DMS79 treated with DMSO at 0.1 percent for 48 hours (cell line): ENCODE measurements around the gene GRM2.

Source experiments
- DNase-seq: peaks from one replicate; lab custom pipeline; 2025; lab: John Stamatoyannopoulos, UW

Gene GRM2

GRCh38 chr3:51706788-51707731 lies at the start of gene GRM2:
Gene GRM2 (plus strand): TSS chr3:51707068. CDS start chr3:51708984, 1,916 bp downstream.
- peak; percentile 44 for DNase-seq

DNA sequence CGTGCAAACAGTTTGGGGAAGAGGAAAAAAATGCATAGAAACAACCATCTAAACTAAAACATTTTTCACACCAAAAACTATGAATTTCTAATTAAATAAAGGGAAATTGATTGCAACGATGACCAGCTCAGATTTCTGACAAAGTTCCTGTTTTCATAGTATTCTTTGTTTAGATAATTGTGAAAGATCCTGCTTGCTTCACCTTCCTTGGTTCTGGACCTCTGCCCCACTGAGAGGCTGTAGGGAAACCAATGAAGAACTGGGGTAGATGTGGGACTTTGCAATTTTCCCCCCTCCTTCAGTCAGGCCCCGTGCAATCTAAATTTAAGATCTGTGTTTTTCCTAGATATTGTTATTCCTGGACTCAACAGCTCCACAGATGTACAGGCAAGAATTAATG lies 49.6 kb upstream of the GRM2 start:
- no peak for DNase-seq

DNA sequence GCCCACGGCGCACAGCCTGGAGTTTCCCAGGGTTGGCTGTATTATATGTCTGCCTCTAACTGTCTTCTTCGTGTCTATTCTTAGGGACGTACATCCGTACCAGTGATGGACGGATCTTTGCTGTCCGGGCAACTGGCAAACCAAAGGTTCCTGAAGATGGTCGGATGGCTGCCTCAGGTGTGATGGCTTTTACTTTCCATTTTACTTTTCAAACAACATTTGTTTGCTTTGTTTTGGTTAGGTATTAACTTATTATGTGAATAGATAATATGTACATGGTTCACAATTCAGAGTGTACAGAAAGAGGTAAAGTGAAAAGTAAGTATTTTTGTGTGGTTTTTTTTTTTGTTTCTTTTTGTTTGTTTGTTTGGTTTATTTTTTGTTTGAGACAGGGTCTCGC lies 46.9 kb upstream of the GRM2 start:
- DNase-seq = no peak

DNA sequence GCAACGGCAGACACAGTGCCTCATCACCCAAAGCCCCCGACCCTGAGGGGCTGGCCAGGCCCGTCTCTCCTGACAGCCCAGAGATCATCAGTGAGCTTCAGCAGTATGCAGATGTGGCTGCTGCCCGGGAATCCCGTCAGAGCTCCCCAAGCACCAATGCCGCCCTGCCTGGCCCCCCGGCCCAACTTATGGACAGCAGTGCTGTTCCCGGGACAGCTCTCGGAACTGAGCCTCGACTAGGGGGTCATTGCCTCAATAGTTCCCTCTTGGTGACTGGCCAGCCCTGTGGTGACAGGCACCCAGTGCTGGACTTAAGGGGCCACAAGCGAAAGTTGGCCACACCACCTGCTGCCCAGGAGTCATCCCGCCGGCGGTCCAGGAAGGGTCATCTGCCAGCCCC lies 44.4 kb upstream of the GRM2 start:
- DNase-seq = no peak

DNA sequence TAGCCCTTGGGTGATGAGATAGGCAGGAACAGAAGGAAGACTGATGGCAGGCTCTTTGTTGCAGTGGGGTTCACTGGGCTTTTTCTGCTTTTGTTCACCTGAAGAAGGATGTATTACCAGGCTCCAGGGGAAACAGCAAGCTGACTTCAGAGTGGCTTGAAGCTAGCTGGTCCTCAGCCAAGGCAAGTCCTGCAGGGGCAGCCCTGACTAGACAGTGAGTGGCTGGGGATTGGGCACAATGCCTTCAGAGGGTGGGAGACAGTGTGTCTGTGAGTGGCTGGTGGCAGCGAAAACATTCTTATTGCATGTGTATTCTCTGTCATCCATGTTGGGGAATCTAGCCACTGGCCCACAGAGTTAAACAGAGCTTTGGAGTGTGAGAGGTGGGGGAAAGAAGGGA lies 38.1 kb upstream of the GRM2 start:
- DNase-seq = no peak

DNA sequence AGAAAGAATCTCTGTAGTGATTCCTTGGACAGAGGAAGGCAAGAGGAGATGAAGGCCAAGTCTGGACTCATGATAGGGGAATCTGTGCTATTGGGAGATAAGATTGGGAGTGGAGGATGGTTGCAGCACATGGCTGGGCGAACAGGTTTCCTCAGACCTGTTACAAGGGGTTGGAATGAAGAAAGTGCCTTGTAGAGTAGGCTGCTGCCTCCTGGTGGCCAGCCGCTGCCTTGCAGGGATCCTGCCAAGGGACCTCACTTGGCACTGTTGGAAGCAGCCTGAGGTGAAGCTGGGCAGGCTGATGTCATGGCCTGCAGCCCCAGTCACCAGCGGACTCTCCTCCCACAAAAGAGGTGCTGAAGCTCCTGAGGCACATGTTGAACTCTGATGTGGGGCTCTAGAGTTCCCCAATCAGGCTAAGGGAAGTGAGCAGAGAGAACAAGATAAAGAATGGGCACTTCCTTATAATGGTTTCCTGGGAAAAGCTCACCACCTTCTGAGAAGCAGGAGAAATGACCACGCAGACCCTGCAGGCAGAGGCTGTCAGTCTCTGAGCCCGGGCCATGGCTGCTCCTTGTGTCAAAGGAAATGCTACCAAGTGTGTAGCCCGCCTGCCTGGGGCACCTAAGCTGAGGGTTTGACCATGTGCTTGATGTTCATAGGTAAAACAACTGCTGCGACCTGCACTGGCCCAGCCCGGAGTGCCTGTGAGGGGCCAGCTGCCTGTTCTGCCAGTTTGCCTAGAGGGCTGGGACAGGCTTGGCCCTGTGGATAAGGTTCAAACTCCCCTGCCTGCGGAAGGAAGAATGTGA lies 37.4 kb upstream of the GRM2 start:
- peak; percentile 5 for DNase-seq

GRCh38 chr3:51670053-51670822 lies 36.6 kb upstream of the GRM2 start:
- DNase-seq = no peak

- DNase-seq = peak; percentile 28
These were observed 35.8 kb upstream of the GRM2 start, which contains the start of gene TEX264 for GRCh38 chr3:51670823-51671733. Gene TEX264 (plus strand): TSS chr3:51671252. CDS start chr3:51674305, 3,053 bp downstream.

DNA sequence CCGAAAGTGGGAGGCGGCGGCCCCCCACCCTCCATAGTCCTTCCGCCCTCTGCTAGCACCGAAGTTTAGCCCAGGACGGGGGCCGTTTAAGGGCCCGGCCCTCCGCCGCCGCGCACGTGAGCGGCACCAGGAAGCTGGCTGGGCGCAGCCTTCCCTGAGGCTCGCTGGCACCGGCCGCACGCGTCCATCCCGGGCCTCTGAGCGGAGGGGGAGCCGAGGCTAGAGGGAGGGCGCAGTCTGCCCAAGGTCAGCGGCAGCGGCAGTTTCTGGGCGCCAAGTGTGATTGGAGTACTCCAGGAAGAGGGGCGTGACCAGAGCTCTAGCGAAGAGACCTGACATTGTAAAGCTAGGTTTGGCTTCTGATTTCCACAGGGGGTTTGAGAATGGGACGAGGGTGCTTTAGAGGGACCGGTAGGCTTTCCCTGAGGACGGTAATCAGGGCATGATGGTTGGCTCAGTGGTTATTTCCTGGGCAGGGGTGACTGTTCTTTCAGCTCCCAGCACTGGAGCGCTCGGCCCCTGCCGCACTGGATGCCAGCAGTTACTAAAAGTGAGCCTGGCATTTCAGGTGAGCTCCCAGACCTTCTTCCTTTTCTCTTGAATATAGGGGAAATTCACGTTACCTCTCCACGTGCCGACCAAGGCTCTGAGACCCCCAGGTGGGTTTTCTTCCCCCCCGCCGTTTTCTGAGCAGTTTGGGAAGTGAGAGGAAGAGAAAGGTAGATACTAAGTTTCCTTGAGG lies 35.0 kb upstream of the GRM2 start:
- peak; percentile 41 for DNase-seq

GRCh38 chr3:51673181-51673801 lies 33.6 kb upstream of the GRM2 start:
- DNase-seq = no peak

- no peak for DNase-seq
These were observed 32.8 kb upstream of the GRM2 start for GRCh38 chr3:51673802-51674654.

- DNase-seq = no peak
These were observed 31.7 kb upstream of the GRM2 start for GRCh38 chr3:51675201-51675611.

DNA sequence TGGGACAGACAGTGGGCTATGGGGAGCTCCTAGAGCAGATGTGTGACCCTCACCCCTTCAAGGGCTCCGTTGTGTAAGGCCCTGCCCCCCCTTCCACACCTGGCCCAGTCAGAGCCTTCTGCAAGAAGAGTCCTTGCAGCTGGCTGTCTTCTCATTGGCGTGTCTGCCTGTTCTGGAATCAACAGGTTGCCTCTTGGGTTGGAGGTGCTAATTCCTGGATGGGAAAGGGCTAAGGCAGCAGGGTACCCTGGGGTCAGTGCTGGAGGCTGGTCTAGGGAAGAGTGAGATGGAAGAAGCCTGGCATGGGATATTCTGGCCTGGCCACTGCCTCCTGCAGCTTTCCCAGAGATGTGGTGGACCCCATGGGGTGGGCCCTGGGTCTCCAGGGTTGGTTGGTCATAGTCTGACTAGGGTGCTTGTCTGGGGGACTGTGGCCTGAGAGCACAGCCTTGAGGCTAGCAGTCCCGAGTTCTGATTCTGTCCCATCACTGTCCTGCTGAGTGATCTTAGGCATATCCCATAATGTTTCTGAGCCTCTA lies 30.7 kb upstream of the GRM2 start:
- no peak for DNase-seq

DNA sequence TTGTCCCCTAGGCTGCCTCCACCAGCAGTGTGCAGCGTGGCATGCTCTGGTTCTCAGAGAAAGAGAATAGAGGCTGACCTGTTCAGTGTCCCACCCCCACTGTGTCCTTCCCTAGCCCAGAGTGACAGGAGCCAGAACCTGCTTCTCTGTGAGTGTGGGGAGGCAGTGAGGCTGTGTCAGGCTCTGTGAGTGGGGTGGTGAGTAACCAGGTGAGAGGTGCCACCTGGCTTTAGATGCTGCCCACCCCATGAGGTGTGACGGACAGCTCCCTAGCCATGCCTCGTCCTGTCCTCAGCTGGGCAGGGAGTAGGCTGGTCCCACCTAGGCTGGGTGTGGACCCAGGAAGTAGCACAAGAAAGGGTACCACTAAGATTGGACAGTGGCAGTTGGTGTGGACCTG lies 29.5 kb upstream of the GRM2 start:
- no peak for DNase-seq

GRCh38 chr3:51678186-51678585 lies 28.7 kb upstream of the GRM2 start:
- DNase-seq = no peak

GRCh38 chr3:51678641-51679040 lies 28.2 kb upstream of the GRM2 start:
- DNase-seq = no peak

DNA sequence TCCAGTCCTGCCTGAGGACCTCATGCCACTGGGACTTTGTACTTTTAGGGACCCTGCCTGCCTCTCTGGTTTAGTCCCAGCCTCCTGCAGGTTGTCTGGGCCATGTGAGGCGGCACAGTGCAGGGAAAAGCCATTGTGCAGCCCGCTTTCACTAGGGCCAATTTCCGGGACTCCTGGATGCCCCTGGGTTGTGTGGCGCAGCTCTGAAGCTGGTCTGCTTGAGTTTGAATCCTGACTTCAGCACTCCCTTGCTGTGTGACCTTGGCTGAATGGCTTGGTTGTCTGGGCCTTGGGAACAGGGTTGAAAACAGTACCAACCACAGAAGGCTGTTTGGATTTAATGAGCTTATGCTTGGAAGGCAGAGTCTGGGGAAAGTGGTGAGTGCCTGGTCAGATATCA lies 27.6 kb upstream of the GRM2 start:
- no peak for DNase-seq

DNA sequence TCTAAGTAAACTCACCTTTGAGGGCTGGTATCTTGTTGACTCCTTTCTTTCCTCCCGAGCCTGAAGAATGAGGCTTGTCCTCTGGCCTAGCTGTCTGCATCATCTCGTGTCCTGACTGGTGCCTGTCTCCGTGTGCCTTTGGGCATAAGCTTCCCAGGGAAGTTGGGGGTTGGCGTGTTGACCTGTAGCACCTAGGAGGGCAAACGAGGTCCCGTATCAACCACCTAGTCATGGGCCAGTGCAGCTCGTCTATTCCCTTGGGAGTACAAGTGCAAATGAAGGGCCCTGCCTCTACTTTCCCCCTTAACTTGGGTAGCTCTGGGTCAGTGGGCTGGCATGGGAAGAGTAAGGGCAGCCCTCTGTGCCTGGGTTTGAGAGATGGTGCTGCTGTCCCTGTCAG lies 27.1 kb upstream of the GRM2 start:
- no peak for DNase-seq

DNA sequence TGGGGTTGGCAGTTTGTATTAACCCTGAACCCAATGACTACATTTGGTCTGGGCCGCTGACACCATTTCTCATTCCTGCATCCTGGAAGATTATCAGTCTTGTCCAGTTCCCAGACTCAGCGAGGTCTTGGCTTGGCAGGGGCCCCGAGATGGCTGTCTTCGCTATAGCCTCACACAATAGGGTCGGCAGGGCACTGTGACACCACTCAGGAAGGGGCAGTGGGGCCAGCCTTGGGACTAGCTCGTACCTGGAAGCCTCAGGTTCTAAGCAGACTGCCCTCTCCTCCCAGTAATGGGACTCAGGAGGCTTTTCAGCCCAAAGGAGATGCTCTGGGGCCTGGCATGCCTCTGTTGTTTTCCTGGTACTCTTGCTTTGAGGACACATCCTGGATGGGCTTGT lies 26.7 kb upstream of the GRM2 start:
- no peak for DNase-seq
